GM21360 (cell line): ENCODE measurements around the gene SYNDIG1.

Source experiments
- ATAC-seq: cut with Tn5 transposase; IDR thresholded peaks from one replicate; pipeline ENCODE4 v1.9.1; 2021; ENCODE audit warnings: mild to moderate bottlenecking, moderate library complexity; ENCODE audit not compliant: unreplicated experiment

Gene SYNDIG1

DNA sequence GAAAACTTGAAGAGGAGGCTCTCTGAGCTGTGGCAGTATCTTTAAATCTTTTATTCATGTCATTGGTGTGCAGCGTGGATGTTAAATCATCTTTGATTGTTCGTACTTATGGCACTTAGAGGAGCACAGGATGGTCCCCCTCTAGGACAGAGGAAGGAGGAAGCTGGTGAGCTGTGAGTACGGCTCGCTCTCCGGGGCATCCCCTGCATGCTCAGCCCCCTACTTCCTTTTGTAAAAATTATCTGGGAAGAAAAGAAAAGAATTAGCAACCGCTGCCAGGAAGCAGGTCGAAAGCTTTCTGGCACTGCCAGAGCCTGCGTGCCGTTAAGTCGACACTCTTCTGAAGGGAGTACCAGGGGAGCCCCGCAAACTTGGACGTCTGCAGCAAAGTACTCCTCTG is 158.5 kb downstream of the SYNDIG1 start:
- no peak for ATAC-seq

DNA sequence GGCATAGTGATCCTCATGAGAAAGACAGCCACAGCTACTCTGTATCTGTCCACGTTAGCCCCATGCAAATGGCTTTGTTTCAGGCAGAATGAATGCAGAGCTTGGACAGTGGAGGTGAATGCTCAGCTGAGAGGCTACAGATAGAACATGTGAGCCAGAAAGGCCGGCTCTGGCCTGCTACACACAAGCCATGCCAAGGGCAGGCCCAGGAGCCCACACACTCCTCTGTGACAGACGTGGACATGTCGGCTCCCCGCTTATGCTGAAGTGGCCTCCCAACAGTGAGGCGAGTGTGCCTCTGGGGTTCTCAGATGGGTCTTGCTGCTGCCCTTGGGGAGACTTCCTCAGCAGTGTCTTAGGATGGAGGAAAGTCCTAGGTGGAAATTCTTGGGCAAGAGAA is 159.6 kb downstream of the SYNDIG1 start:
- no peak for ATAC-seq

DNA sequence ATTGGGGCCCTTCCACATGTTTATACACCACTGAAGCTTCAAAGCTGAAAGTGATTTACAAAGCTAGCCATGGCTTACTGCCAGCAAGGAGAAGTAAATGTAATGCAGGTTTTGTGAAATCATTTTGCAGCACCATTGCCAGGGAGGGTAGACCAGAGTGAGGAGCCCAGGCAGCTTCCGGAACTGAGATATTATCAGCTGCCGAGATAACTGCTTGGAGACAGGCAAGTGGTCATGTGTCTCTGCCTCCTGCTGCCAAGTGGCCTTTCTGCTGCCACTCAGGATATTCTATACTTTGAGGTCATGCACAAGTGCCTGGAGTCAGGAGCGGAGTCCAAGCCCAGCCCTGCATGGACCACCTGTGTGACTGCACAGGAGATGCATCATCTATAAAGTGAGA is 160.2 kb downstream of the SYNDIG1 start:
- no peak for ATAC-seq

DNA sequence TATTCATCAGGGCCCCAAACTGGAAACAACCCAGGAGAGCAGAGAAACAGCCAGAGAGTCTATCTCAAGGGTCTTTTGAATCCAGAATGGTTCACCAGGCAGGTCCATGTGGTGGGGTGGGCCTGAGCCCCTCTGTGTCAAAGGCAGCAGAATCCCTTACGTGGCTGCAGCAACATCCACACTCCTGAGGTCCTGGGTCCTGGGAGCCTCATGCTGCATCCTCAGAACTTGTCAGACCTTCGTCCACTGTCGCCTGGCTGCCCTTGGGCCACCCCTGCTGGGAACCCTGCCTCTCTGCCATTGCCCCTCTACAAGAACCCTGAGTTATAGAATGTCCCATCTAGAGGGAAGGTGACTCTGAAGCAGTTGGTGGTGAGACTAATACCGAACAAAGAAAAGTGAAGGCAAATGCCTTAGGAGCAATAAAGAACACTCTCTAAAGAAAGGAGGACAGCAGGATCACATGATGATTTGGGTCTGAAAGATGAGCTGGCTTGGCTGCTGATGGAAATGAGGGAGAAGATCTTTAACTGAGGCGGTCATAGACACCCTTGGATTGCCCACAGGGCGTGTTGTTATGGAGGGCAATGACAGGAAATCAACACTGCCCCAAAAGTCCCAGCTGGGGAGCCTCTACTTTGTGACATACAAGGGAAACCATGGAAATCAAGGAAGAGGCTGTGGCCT is 161.2 kb downstream of the SYNDIG1 start:
- no peak for ATAC-seq

DNA sequence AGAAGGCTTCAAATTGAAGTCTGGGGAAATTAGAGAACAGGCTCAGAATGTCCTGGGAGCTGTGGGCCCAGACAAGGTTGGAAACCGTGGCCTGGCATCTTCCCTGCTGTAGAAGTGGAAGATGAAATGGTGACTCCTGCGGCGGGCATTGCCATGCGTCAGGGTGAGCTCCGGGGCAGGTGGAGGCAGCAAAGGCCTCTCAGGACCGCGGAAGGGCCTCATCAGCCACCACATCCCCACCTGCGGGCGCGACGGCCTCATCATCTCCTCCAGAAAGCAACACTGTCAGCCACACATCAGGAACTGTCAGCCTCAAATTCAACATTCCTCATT is 161.7 kb downstream of the SYNDIG1 start:
- no peak for ATAC-seq

DNA sequence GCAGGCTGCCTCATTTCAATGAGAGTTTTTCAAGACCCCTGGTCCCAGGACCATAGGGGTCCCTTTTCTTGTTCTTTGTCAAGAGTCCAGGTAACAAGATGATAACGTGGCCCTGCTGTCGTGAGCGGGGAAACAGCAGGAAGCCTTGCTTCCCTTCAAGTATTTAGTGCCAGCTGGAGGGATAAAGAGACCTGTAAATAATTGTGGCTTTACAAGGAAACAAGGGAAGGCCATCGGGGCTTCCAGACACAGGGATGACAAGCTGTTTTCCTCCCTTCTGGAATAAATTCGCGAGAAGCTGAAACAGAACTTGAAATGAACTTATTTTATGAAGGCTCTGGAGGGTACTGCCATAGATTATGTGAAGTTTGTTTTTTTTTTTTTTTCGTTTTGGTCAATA is 163.2 kb downstream of the SYNDIG1 start:
- ATAC-seq: no peak

DNA sequence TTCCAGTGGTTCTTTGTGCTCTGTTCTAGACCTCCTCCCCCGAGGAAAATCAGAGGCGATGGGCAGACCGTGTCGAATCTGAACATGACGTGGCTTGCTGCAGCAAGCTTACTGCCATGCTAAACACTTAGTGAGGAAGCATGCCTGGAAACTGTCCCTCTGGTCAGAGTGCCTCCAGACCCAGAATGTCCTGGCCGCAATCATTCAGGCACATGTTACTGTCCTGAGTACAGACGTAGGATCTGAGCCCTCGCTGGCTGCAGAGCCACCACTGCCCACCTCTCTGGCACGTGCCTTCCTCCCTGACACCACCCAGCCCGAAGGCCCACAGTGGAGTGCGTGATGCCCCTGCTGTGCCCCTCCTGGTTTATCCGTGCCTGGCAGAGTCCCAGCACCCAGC is 163.6 kb downstream of the SYNDIG1 start:
- no peak for ATAC-seq

DNA sequence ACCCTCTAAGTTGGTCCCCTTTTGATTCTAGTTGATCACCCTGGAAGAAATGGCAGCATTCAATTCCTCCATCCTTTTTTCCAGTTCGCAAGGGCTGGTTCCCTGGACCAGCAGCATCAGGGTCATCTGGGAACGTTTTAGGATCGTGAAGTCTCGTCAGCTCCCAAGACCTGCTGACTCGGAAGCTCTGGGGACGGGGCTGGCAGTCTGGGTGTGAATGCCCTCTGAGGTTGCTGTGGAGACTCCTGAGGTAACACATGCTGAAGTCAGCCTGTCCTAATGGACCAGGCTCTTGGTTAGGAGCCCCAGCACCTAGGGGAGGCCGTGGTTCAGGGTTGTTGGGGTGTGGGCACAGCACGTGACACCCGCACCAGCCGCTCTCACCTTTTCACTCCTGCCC is 164.1 kb downstream of the SYNDIG1 start:
- no peak for ATAC-seq

DNA sequence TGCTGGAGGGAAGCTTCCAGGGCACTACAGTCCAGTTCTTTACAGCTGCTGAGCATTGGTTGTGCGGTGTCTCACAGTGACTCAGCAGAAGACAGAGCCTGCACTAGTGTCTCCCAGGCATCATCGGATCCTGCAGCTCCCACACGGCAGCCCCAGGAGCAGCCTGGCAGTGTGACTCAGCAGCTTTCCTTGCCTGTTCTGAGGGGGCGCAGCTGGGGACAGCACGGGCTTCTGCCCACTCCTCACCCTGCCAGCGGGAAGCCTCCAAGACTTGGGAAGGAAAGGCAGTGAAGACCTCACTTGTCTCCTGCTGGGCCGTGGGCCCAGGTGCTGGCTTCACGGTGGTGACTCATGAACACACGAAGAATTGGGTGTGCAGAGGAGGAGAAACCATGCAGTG is 165.4 kb downstream of the SYNDIG1 start:
- ATAC-seq: no peak

DNA sequence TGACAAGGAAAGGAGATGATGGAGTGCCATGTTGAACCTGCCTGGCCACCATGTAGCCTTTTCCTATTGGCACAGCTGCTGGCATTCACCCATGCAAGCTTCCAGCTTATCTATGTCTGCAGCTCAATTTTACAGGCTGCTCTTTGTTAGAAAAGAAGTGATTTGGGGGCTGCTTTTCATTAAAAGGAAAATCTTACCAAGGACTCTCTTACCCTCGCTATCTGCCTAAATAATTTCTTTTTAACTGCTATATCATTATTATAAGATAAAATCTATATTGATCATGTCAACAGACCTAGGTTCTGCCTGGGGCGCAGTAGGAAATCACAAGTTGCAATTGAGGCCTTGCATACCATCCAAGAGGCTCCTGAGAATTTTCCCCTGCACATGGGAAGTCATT is 167.2 kb downstream of the SYNDIG1 start:
- no peak for ATAC-seq

DNA sequence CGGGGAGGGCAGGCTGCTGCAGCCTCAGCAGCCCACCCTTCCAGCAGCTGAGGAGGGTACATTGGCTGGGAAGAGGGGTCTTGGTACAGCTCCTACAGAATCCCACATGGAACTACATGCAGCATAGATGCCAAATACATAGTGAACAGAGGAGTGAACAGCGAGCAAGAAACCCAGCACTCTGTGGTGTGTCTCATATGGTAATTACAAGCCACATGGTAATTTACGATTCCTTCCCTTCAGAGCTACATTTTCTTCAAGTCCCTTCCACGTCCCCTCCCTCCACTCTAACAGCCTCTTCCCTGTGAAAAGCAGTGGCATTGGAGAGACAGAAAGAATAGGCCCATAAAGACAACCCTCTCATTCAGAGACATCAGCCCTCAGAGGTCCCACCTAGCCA is 167.7 kb downstream of the SYNDIG1 start:
- ATAC-seq: no peak

DNA sequence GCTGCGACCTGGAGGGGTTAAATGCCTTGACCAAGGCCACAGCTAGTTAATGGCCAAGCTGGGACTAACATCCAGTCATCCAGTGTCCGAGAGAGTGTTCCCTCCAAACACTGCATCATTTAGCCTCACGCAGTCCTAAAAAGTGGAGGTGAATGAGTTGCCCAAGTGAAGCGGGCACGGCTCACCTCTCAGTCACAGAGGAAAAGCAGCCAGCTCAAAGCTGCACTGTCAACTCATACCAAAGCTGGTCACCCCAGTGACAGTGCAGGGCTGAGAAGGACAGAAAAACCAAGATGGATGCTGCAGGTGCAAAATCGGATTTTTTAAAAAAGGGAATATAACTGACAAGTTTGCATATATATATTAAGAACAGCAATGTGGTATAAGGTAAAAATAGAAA is 168.5 kb downstream of the SYNDIG1 start:
- ATAC-seq: no peak

DNA sequence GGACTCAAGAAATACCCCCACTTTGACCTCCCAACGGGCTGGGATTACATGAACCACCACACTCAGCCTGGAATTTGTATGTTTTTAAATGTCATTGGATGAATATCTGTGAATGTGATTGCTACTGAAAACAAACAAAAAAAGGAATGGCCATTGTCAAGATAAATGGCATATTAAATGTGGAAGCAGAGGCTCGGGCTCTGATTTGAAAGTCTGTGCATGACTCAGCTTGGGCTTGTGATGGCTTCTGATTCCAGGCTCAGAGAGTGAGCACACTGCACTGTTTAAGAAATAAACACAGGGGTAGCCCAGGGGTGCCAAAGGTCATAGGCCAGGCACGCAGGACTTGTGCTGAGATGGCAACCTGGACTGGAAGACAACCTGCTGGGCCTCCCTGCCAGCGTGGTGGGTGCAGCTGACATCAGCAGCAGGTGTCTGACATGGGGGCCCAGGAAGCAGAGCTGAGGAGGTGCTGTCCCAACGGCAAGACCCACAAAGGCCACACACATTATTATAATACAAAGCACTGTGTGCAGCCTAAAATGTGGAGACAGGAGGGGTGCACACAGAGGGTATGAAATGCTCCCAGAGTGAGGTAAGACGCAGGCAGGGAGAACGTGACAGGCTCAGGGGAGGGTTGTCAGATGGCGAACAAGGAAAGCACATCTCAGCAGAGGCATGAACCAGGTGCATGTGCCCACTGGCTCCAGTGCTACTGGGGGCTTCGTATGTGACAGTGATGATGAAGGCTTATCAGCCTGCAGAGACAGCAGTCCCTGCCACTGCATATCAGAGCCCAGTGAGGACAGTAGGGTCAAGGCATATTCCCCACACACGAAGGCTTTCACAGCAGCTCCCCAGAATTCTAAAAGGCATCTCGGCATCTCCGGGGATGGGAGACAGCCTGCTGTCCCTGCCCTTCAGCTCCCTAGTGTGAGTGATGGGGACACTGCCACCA is 169.4 kb downstream of the SYNDIG1 start:
- no peak for ATAC-seq

DNA sequence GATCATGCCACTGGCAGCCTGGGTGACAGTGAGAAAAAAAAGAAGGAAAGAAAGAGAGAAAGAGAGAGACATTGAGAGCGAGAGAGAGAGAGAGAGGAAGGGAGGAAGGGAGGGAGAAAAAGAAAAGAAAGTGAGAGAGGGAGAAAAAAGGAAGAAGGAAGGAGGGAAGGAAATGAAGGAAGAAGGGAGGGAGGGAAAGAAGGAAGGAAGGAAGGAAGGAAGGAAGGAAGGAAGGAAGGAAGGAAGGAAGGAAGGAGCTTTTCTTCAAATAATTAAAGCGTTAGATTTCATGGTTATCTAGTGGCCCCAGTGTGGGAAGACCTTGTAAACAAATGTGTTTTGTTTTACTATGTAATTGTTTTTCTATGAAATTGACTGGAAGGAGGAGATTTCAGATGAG is 170.8 kb downstream of the SYNDIG1 start:
- no peak for ATAC-seq

DNA sequence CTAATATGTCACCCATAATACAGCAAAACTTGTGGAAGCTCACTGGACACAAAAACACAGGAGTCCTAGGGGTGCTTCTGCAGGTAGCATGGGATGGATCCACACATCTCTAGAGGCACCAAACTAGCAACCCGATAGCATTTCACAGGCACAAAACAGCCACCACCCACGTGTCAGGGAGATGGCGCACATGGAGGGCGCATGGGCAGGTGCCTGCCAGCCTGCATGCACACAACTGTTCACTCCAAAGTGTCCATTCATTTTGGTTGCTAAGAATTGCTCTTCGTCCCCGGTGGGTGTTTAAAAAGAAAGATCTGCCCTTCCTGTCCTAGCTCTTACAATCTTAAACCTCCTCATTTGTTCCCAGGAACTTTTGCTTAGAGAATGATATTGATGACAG is 171.3 kb downstream of the SYNDIG1 start:
- no peak for ATAC-seq

DNA sequence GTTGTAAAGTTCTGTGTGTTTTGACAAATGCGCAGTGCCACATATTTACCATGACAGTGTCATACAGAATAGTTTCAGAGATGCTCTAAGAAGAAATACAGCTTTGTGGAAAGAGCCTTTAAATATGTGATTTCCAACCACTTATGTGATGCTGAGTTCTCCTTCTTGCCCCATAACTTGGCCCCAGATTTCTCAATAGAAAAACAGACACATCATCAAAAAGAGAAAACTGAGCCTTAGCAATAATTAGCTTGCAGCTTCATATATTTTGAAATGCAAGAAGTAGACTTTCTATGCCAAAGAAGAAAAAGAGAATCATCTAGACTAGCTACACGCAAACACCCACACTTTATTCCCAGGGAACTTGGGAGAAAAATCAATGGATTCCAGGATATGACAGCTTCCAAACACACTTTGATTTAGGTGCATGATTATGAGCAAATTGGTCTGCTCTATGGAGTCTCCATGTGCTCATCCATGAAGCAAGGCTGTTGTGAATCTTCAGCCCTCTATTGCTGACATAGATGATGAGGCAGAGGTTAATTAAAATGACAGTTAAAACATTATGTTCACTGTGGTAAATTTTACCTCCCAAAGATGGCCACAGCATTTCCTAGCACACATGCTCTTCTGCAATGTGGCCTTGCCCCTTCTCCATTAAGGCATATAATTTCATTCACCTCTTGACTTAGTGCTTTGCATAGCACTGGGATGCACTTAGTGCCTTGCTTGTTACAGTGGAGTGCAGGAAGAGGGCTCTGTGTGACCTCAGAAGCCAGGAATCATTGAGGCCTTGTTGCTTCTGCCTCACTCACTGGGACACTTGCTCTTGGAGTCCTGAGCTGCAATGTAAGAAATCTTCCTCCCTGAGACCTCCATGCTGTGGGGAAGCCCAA is 174.6 kb downstream of the SYNDIG1 start:
- ATAC-seq: no peak

DNA sequence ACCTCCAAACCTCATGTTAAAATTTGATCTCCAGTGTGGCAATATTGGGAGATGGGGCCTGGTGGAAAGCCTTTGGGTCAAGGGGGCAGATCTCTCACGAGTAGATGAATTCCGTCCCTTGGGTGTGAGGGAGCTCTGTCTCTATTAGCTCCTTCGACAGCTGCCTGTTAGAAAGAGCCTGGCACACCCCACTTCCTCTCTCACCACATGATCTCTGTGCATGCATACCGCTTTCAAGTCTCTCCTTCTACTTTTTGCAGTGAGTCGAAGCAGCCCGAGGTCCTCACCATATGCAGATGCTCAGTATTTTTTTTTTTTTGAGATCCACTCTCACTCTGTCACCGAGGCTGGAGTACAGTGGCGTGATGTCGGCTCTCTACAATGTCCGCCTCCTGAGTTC is 176.9 kb downstream of the SYNDIG1 start:
- ATAC-seq: no peak

DNA sequence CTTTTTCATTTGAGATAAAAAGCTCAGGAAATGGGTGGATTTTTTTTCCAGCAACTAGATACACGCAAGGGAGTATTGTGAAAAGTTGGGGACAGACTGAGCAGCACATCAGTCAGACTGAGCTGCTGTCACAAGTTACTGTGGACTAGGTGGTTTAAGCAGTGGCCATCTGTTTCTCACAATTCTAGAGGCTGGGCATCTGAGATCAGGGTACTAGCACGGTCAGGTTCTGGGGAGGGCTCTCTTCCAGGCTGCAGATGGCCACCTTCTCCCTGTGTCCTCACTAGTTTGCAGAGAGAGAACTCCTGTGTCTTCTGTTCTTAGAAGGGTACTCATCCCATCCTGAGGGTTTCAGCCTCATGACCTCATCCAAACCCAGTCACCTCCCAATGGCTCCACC is 178.3 kb downstream of the SYNDIG1 start:
- no peak for ATAC-seq

DNA sequence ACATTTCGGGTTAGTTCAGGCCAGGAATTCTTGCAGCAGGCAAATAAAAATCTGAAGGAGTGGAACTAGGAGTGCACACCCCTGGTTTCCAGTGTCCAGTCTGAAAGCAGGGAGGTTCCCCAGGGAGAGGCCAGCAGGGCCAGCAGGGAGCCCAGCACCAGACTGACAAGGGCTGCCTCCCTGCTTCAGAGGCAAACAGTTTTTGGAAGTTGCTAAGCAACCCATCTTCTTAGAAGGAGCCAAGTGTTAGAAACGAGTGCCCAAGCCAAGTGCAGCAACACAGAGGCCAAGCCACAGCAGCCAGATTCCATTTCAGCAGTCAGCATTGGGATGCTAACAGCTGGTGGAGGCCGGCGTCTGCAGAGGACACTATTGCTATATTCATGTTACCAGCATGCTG is 179.1 kb downstream of the SYNDIG1 start:
- no peak for ATAC-seq

DNA sequence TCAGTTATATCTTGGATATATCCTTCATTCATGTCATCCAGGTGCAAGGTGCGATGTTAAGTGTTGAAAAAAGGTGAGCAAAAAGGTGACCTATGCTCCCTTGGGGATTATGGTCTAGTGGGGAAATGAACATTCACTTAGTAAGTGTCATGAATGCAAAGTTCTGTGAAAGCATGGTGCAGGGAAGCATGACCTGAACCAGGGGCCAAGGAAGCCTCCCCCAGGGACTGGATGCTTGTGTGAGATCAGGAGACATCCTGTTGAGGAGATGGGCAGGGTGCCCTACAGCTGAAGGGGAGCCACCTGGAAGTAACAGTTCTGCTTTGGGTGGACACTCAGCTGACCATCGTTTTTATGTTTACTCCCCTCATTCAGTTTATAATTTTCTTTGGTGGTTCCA is 179.5 kb downstream of the SYNDIG1 start:
- no peak for ATAC-seq

DNA sequence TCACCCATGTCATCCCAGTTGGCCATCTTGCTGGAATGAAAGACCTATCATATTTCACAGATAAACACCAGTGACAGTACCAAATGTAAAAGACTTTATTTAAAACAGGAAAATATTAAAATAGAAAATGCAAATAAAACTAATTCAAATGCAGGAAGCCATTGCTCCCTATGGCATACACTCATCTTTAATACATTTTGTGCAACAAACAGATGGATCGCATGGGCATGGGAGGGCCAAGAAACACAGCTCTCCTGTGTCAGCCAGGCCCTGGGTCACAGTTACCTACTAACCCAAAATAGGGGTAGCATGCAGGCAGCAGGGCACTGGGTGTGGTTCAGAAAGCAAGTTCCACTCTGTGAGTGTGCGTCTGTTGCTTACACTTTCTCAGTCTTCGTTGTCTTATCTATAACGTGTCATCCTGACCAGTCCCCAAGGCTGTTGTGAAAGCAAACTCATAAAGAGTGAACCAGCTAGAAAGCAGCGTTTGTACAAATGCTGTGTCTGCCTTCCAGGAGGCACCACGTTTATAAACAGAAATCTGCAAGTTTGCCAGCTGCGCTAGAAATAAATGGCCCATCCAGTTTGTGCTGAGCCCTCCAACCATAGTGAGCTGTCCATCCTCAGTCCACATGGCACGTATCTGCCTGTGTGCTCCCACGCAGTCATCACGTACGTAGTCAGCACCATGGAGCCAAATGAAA is 180.5 kb downstream of the SYNDIG1 start:
- no peak for ATAC-seq
